ENCODE results near the gene NAMPT.
A peak's percentile ranks its signal among the peaks of the same experiment; 100 is the strongest.
"Not testable (repeated sequence)": the region's sequence is repeated elsewhere in the genome, so short reads cannot be mapped to it uniquely, and the experiment has no call there.

NAMPT gene

DNA sequence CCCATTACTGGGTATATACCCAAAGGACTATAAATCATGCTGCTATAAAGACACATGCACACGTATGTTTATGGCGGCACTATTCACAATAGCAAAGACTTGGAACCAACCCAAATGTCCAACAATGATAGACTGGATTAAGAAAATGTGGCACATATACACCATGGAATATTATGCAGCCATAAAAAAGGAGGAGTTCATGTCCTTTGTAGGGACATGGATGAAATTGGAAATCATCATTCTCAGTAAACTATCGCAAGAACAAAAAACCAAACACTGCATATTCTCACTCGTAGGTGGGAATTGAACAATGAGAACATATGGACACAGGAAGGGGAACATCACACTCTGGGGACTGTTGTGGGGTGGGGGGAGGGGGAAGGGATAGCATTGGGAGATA is 13.8 kb upstream of the NAMPT start:
- not testable (repeated sequence) for DNase-seq

DNA sequence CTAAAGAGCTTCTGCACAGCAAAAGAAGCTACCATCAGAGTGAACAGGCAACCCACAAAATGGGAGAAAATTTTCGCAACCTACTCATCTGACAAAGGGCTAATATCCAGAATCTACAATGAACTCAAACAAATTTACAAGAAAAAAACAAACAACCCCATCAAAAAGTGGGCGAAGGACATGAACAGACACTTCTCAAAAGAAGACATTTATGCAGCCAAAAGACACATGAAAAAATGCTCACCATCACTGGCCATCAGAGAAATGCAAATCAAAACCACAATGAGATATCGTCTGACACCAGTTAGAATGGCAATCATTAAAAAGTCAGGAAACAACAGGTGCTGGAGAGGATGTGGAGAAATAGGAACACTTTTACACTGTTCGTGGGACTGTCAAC is 13.4 kb upstream of the NAMPT start:
- not testable (repeated sequence) for DNase-seq

DNA sequence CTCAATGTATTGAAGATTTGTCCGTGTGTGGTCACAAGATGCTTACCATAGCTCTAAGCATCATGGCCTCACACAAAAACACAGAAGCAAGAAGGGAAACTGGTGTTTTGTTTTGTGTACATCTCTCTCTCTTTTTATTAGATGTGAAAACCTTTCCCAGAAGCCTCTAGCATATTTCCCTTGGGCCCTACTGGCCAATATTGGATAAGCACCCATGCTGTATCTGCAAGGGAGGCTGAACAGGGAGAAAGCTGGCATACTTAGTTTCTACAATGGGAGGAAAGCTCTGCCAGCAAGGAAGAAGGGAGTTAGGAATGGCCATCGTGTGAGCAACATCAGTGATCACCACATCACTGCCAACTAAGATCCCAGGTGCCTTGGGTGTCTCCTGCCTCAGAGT is 9.6 kb upstream of the NAMPT start:
- DNase-seq = no peak

DNA sequence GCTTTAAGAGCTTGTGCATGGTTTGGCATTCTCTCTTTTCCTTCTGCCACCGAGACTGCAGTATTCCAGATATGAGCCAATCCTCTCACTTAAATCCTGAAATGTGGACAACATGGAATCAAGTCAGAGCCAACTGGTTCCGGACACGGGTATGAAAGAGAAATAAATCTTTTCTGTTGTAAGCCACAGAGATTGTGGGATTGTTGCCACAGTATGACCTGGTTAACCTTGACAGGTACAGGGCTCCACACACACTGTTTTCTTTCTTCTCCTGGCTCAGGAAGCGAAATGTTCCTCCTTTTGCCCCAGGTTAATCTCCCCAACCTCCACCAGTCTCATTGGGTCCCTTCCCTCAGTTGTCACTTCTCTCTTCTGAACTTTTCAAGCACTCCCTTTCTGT is 6.5 kb upstream of the NAMPT start:
- DNase-seq = no peak

DNA sequence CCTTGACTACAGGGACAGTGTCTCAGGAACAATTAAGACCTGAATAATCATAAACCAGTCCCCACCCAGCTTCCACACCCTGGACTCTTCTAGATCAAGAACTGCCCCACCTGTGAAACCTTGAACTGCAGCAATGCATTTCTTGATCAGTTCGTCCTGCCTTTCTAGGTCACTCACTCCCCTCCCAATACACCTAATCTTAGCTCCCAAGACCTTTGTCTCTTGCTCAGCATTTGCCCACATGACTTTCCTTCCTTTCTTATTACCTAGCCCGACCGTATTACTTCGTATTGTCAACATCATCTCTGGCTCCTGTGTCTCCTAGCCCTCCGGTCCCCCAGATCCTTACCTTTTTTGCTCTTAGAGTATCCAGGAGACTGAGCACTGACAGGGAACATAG is 5.5 kb upstream of the NAMPT start:
- no peak for DNase-seq

DNA sequence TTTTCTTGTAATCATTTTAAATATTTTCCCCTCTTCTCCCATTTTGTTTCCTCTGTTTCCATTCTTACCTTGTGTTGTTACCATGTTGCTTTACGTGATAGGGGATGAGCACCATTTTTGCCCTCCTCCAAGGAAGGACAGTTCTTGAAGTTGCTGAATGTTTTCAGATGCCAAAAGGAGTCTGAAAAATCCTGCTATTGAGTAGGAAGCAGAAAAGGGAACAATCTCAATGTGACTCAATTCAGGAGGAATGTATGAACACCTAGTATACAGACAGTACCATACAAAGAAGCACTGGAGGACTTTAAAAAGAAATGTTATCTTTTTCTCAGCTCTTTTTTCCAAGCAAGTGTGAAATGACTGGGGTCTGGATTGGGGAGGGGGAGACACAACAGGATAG is 5.1 kb upstream of the NAMPT start:
- DNase-seq = no peak

DNA sequence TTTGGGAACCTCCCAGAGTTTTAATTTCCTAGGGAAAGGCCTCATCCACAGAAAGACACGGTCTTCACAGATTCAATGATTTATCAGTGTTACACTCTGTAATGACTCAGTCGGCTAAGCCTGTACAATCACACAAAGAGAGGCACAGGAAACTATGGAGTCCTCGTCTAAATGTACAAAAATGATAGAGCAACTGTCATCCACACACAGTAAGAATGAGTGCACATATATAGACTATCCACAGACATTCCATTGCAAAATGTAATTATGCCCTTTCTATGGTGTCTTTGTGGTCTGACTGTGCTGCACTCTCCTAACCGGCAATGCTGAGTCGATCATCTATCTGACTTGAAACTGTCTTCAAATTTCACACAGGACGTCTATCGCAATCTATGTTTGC is 3.5 kb upstream of the NAMPT start:
- no peak for DNase-seq

DNA sequence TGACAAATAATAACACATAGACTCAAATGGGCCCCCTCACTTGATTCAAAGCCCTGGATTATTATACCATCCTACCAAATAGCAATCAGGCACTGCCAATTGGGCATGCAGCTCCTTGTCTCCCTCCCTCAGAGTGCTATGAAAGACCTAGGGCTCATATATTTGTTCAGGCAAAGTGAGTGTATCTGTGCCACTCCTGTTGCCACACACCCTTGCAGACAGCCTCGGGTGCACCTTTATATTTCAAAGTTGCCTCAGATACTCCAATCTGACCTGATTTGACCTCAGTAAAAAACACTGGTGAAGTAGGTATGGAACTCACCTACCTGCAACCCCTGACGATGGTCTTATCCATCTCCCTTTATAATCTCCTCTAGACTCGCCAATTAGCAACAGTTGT is 3.0 kb upstream of the NAMPT start:
- no peak for DNase-seq

DNA sequence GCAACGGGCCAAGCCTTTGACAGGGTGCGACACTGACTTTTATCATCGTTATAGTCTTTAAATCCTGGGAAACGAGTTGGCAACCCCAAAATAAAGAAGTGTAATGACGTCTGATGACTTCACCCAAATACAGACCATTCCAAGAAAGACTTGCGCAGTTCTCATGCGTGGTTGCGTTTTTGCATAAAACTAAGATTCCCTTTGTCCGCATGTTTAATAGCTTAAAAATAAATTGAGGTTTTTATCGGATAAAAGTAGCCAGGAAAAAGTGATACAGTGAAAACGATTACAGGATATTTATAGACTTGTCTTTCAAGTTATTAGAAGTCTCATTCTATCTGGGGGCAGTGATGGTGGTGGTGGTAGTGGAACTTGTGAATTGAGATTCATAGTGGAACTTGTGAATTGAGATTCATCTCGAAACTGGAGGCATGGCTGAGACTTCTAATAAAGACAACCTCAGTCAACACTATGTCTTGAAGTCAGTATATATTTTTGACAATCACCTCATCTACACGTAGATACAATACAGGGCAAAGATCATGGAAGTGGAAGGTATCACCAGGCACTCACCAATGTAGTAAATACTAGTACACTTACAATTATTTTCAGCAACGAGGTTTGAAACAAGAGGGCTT is 1.2 kb upstream of the NAMPT start:
- DNase-seq = no peak

DNA sequence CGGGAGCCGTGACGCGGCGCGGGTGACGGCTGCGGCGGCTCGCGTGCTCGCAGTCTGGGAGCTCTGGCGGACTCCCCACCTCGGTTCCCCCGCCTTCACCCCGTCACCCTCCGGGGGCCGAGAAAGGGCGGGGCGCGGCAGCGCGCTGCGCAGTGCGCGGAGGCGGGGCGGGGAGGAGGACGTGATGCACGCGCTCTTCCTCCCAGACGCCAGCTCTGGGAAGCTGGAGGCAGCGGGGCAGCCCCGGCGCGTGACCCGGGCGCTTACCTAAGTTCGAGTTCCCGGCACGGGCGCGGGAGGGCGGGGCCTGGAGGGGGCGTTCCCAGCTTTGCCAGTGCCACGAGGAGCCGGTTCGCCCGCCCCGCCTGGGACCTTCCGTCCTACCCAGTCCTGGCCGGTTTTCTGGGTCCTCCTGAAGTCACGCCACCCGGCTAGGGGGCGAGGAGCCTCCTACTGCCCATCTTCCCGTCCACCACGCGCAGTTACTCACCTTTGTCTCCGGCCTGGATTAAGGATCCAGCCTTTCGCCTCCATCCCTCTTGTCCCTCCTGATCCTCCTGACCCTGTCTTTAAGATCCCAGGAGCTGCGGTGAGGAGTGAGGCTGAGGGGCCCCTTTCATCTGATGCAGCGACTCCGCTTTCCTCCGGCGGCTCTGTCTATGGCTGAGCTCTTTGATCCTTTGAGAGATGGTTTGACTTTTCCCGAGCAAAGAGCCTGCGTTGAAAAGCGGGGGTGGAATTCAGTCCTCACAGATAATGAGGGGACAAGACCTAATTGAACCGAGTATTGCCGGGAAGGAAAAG is 470 bp upstream of the NAMPT start:
- DNase-seq = peak; percentile 89

DNA sequence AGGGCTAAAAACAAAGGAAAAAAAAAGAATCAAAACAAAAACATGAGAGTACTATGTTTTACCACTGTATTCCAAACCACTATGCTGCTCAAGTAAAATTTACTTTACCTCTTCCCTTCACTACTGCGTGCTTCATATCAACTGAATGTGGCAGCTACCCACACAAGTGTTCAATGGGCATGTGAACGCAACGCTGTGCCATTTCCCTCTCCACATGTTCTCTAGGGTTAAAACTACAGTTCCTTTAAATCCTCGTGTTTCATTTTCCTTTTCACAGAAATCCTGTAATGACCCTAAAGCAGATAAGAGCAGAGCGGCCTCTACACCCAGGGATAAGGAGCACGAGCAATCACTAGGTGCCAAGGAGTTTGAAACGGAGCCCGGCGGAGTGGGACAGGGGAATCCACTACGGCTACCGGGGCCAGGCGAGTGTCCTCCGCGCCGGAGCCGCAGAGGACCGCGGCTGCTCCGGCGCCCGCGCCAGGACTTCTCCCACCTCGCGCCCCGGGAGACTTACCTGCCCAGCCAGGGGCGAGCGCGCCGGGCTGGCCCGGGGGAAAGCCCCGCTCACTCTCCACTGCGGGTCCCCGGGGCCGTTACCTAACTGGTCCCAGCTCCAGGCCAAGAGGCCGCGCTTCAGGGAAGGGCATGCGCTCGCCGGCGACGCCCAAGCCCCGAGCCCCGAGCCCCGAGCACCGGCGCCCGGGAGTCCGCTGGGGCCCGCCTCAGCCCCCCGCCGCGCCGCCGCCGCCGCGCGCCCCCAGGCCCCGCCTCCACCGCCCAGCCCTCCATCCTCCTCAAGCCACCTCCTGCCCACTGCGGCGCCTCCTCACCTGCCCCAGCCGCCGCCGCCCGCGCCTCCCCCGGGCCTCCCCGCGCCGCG is 711 bp downstream of the NAMPT start:
- DNase-seq = peak; percentile 38

DNA sequence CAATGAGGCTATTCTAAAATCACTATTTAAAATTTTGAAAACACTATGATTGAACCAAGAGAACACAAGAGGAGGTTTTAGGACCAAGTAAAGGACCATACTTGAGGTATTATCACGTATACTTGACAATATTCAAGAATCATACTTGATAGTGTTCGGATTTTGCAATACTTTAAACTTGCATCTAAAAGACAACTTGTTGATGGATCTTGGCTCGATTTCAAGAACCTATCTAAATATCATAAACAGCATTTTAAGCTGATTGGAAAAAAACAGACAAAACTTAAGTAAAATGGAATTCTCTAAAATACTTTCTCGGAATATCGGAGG is 1.3 kb downstream of the NAMPT start:
- no peak for DNase-seq

DNA sequence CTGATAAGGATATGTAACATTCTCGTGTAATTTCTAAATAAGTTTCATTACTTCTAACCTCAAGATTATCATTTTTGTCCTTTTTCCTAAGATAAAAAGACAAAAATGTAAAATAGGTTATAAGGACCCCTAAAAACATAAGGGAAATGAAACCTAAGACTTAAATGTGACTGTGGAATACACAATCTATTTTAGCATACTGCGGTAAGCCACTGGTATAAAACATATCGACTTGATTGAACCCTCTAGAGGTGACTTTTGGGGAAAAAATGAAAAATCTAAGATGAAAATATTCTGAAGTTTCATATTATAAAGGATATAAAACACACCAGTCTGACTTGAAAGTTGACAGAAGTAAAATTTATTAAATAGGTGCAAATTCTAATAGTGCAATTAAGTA is 1.9 kb downstream of the NAMPT start:
- DNase-seq = no peak

DNA sequence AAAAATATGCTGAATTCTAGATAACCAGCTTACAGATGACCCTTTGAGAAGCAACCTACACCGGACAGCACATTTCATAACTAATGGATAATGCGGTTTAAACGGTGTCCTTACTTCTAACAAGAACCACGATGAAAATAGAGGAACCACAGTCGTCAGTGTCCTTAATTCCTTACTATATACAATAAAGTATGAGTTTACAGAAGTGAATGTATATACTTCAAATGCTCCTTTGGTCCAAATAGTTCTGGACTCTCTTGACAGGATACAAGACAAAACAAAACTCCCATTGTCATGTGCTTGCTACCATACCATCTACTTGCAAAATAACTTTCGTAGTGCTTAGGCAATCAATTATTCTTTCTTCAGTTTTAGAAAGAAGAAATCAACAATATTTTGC is 2.4 kb downstream of the NAMPT start:
- no peak for DNase-seq

DNA sequence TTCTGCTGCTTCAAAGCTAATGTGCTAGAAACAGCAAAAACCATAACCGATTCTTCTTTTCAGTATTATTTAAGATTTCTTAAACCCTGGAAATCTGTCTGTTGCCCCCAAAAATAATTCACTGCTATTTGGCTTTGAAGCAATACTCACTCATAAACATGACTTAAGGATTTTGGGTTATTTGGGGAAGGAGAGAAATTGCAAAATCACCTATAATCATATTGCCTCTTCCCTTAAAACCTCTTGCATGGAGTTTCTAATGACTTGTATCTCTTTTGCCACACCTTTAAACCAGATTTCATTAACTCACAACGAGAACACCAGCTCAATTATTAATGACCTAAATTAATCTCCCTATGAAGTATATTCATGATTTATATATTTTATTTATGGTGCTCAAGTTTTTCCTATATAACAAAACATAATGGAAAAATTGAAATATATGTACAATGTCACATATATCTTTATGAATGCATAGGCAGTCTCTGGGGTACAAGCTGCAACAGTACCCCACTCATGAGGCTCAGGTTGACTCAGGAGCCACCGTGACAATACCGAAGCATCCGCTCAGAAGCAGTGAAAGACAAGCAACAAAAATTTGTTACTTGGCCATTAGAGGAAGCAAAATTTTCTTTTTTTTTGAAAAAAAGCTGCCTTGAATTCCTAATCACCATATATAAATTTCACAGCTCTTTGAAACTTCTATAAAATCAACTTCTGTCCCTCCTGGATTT is 3.0 kb downstream of the NAMPT start:
- no peak for DNase-seq

DNA sequence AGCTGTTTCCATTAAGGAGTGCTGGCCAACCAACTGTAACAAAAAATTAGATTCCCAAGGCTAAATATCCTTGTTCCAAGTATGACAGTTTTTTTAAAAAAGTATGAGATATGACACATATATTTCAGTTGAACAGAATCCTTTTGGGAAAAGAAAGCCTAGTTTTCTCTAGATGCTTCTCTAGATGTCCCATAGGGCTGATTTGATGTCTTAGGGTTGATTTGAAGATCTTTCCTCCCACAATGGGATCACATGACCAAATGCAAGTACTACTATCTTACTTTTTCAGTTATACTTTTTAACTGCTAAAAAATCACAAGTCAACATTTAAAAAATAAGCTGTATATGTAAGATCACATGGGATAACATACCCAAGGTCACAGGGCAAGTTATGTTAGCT is 3.7 kb downstream of the NAMPT start:
- DNase-seq = no peak

DNA sequence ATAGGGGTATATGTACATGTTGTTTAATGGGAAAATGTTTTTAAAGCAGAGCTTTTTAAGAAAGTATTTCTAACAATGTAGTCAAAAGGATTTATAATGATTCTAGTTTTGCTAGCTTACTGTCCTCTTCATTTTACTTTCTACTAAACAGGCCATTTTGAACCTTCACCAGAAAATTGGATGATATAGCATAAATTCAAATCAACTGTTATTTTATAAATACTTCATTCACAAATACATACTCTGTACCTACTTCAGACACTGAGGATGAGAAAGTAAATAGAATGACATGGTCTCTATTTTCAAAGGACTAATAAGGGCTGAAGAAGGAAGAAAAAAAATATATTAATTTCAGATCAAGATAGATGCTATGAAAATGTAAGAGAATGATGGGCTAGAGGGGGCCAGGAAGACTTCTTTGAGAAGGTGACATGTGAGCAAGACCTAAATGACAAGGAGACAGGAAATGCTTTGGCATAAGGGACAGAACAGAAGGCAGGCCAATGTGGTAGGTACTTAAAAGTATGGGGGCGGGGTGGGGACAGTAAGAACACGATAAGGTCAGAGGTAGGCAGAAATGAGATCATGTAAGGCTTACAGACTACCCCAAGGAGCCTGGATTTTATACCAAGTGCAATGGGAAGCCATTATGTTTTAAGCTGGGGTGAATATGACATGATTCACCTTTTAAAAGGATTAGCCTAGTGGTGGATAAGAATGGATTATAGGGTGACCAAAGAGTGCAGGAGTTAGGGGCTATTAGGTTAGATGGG is 5.2 kb downstream of the NAMPT start:
- no peak for DNase-seq

DNA sequence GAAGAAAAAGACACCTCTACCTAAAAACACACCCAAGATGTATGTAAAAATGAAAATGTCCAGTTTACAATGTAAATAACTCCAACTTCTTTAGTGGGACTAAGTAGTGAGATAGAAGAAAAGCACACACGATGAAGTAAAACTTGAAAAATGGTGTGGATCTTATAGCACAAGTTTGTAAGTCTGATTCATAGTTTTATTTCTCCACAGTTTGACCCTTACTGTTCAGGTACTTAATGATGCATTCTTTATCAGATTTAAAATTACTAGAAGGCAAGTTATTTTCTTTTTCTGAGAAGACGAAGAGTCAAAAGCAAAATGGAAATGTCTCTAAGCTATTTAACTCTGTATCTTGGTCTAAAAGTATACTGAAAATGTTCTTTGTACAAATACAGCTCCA is 6.1 kb downstream of the NAMPT start:
- DNase-seq = no peak

DNA sequence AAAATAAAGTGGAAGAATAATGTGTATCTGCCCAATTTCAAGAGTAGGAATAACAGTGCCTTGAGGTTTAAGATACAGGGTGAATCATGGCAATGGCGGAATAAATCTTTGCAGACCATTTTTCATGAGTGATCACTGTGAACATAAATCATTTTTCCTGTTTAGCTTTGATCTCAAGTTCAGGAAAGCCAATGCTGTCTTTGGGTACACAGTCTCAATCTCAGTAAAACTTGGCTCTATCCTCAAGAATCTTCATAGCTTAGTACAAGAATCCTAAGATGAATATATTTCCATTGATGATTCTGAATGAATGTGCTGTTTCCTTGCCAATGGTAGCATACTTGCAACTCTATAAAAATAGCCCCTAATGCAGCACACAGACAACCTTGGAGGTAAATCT is 6.8 kb downstream of the NAMPT start:
- no peak for DNase-seq

DNA sequence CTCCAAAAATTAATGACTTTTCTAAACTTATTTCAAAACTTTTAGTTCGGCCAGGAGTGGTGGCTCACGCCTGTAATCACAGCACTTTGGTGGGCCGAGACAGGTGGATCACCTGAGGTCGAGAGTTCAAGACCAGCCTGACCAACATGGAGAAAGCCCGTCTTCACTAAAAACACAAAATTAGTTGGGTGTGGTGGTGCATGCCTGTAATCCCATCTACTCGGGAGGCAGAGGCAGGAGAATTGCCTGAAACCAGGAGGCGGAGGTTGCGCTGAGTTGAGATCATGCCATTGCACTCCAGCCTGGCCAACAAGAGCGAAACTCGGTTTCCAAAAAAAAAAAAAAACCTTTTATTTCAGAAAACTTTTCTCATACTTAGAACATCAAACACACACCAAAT is 8.3 kb downstream of the NAMPT start:
- no peak for DNase-seq

DNA sequence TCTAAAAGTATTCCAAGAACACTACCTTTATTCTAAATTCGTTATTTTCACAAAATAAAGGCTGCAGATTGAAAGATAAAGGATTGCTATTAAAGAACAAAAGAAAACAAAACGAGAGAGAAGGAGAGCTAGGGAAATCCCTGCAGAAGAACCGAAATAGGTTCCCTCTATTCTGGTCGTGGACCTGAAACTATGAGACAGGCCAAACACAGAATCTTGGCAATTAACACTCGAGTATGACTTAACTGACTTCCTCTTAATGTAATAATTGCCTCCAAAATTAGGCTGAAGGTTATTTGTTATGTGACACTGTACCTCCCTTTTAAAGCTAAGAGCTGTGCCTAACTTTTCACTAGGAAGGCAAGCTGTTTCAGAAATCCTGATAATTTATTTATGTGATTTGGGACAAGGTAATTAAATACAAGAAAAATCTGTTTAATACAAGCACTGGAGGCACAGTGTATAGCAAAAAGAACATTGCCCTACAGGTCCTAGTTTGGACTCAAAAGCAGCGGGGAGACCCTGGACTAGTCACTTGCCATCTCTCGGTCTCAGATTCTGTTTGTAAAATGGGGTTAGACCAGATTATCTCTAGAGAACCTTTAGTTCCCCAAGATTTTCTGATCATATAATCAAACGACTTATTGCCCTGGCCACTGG is 11.6 kb downstream of the NAMPT start:
- DNase-seq = no peak

Data from DMS79 treated with DMSO at 0.1 percent for 48 hours (cell line).